ENCODE data around the gene MYH16.

The MYH16 gene

DNA sequence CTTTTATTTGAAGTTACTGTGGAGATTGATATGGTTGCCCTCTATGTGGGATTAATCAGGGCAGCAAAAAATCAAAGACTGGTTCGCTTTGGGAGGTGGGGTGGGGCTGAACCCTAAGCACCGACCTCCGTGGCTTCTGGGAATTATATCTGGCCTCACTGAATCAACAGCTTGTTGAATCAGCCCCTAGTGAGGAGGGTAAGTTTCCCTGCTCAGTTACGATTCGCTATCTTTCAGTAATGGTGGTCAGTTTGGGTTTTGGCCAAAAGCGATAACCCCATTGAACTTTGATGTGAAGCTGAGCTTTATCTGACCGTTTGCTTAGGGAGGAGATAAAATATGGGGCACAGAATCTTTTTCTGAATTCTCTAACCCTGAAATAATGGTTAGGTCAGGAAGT lies 36.5 kb downstream of the MYH16 start:
- Histone ChIP-seq H3K27me3 (replicated peaks; ENCODE audit: insufficient read depth, low read length) (no peaks in the 10 kb centered on the region), H3K9ac (ENCODE audit: low read length) (no peak overlapping the region), H3K4me1 (ENCODE audit: low read length) (peaks cover 4% of the 10 kb centered on the region; the same call in 1 of the 2 replicates), H3K9me3 (replicated peaks; ENCODE audit: insufficient read depth, low read length) (no peaks in the 10 kb centered on the region), H3K79me2 (ENCODE audit: low read length) (no peaks in the 10 kb centered on the region), H3K4me3 (ENCODE audit: low read length) (no peak overlapping the region), H3K9me2 (replicated peaks; ENCODE audit: insufficient read depth, low read length) (no peaks in the 10 kb centered on the region), H3F3A (ENCODE audit: insufficient read depth, low read length) (no peaks in the 10 kb centered on the region), H3K27ac (ENCODE audit: low read length) (no peak overlapping the region), H3K4me2 (ENCODE audit: low read depth, low read length) (no peak overlapping the region), H4K20me1 (ENCODE audit: insufficient read depth, low read length) (no peaks in the 10 kb centered on the region), H2AFZ (ENCODE audit: low read length) (no peak overlapping the region), H3K36me3 (replicated peaks; ENCODE audit: insufficient read depth, low read length) (no peaks in the 10 kb centered on the region)
- TF ChIP-seq EZH2 (optimal IDR thresholded peaks at IDR 0.05; ENCODE audit: low read depth, low read length) (no peak), EZH2phosphoT487 (IDR thresholded peaks at IDR 0.05; ENCODE audit: low read length) (no peak)
- TF ChIP-seq, protein P1, sequence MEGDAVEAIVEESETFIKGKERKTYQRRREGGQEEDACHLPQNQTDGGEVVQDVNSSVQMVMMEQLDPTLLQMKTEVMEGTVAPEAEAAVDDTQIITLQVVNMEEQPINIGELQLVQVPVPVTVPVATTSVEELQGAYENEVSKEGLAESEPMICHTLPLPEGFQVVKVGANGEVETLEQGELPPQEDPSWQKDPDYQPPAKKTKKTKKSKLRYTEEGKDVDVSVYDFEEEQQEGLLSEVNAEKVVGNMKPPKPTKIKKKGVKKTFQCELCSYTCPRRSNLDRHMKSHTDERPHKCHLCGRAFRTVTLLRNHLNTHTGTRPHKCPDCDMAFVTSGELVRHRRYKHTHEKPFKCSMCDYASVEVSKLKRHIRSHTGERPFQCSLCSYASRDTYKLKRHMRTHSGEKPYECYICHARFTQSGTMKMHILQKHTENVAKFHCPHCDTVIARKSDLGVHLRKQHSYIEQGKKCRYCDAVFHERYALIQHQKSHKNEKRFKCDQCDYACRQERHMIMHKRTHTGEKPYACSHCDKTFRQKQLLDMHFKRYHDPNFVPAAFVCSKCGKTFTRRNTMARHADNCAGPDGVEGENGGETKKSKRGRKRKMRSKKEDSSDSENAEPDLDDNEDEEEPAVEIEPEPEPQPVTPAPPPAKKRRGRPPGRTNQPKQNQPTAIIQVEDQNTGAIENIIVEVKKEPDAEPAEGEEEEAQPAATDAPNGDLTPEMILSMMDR (IDR thresholded peaks at IDR 0.05; ENCODE audit: low read length): no peak
- no peak for DNase-seq

GRCh38 chr7:99310004-99310403 lies 37.4 kb downstream of the MYH16 start:
- H2AFZ ChIP-seq (ENCODE audit: low read length): no peak overlapping the region
- no peak overlapping the region for H3K4me3 ChIP-seq (ENCODE audit: low read length)
- H3K4me2 ChIP-seq (ENCODE audit: low read depth, low read length): no peak overlapping the region
- no peaks in the 10 kb centered on the region for H3K79me2 ChIP-seq (ENCODE audit: low read length)
- H3K9me2 ChIP-seq (replicated peaks; ENCODE audit: insufficient read depth, low read length): no peaks in the 10 kb centered on the region
- no peaks in the 10 kb centered on the region for H3K36me3 ChIP-seq (replicated peaks; ENCODE audit: insufficient read depth, low read length)
- peaks cover 4% of the 10 kb centered on the region; the same call in 1 of the 2 replicates for H3K4me1 ChIP-seq (ENCODE audit: low read length)
- no peaks in the 10 kb centered on the region for H3K27me3 ChIP-seq (replicated peaks; ENCODE audit: insufficient read depth, low read length)
- H3F3A ChIP-seq (ENCODE audit: insufficient read depth, low read length): no peaks in the 10 kb centered on the region
- DNase-seq: no peak
- no peaks in the 10 kb centered on the region for H3K9me3 ChIP-seq (replicated peaks; ENCODE audit: insufficient read depth, low read length)
- H3K27ac ChIP-seq (ENCODE audit: low read length): no peak overlapping the region
- H4K20me1 ChIP-seq (ENCODE audit: insufficient read depth, low read length): no peaks in the 10 kb centered on the region
- H3K9ac ChIP-seq (ENCODE audit: low read length): no peak overlapping the region
- TF ChIP-seq, protein P1 (IDR thresholded peaks at IDR 0.05; ENCODE audit: low read length): no peak
- TF ChIP-seq EZH2 (optimal IDR thresholded peaks at IDR 0.05; ENCODE audit: low read depth, low read length) (no peak), EZH2phosphoT487 (IDR thresholded peaks at IDR 0.05; ENCODE audit: low read length) (no peak)

- DNase-seq: no peak
- Histone ChIP-seq H4K20me1 (ENCODE audit: insufficient read depth, low read length) (no peaks in the 10 kb centered on the region), H3F3A (ENCODE audit: insufficient read depth, low read length) (no peaks in the 10 kb centered on the region), H3K4me2 (ENCODE audit: low read depth, low read length) (no peak overlapping the region), H3K4me3 (ENCODE audit: low read length) (no peak overlapping the region), H3K9me3 (replicated peaks; ENCODE audit: insufficient read depth, low read length) (no peaks in the 10 kb centered on the region), H3K36me3 (replicated peaks; ENCODE audit: insufficient read depth, low read length) (no peaks in the 10 kb centered on the region), H3K9ac (ENCODE audit: low read length) (no peak overlapping the region), H3K9me2 (replicated peaks; ENCODE audit: insufficient read depth, low read length) (no peaks in the 10 kb centered on the region), H3K27me3 (replicated peaks; ENCODE audit: insufficient read depth, low read length) (no peaks in the 10 kb centered on the region), H3K27ac (ENCODE audit: low read length) (no peak overlapping the region), H3K79me2 (ENCODE audit: low read length) (no peaks in the 10 kb centered on the region), H3K4me1 (ENCODE audit: low read length) (peaks cover 4% of the 10 kb centered on the region; the same call in 1 of the 2 replicates), H2AFZ (ENCODE audit: low read length) (no peak overlapping the region)
- no peak for TF ChIP-seq EZH2 (optimal IDR thresholded peaks at IDR 0.05; ENCODE audit: low read depth, low read length)
Observed at GRCh38 chr7:99311702-99312101, 39.1 kb downstream of the MYH16 start.

DNA sequence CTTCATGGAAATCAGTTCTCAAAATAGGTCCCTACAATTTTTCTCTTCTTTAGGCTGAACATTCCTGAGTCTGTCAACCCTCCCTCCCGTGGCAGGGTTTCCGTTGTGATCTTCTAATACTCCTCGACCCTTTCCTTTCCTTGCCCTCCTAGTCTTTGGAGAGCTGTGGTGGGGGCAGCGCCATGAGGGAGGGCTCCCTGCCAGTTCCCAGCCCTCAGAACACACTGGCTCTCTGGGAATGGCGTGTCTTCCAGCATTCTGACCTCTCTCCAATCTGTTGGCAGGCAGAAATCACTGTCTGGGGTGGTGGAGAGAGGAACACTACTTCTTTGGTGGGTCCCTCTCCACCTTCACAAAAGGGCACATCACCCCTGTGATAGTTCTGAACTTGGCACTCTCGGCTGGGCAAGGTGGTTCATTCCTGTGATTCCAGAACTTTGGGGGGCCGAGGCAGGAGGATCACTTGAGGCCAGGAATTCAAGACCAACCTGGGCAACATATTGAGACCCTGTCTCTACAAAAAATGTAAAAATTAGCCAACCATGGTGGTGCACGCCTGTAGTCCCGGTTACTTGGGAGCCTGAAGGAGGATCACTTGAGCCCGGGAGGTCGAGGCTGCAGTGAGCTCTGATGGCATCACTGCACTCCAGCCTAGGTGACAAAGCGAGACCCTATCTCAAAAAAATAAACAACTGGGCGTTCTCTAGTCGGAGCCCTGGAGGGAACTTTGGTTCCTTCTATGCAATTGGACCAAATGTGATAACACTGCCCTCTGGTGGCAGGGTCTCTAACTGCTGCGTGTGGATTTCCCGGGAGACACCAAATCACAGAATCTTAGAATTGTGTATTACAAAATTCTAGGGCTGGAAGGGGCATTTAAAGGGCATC lies 39.9 kb downstream of the MYH16 start:
- Histone ChIP-seq H3K4me3 (ENCODE audit: low read length) (peak overlapping the region; percentile 59), H3K4me2 (ENCODE audit: low read depth, low read length) (peak overlapping the region; percentile 64)

More for the DNA sequence above, 39.9 kb downstream of the MYH16 start:
- no peaks in the 10 kb centered on the region for H3K79me2 ChIP-seq (ENCODE audit: low read length)
- H3K9ac ChIP-seq (ENCODE audit: low read length): peak overlapping the region; percentile 55; the same call in 1 of the 2 replicates
- H3F3A ChIP-seq (ENCODE audit: insufficient read depth, low read length): no peaks in the 10 kb centered on the region
- no peaks in the 10 kb centered on the region for H3K9me3 ChIP-seq (replicated peaks; ENCODE audit: insufficient read depth, low read length)
- no peaks in the 10 kb centered on the region for H4K20me1 ChIP-seq (ENCODE audit: insufficient read depth, low read length)
- no peaks in the 10 kb centered on the region for H3K36me3 ChIP-seq (replicated peaks; ENCODE audit: insufficient read depth, low read length)
- no peaks in the 10 kb centered on the region for H3K9me2 ChIP-seq (replicated peaks; ENCODE audit: insufficient read depth, low read length)
- TF ChIP-seq, protein P1 (IDR thresholded peaks at IDR 0.05; ENCODE audit: low read length): peak; percentile 89
- TF ChIP-seq EZH2 (optimal IDR thresholded peaks at IDR 0.05; ENCODE audit: low read depth, low read length) (no peak), EZH2phosphoT487 (IDR thresholded peaks at IDR 0.05; ENCODE audit: low read length) (no peak)
- no peaks in the 10 kb centered on the region for H3K27me3 ChIP-seq (replicated peaks; ENCODE audit: insufficient read depth, low read length)
- peak overlapping the region; percentile 81 for H2AFZ ChIP-seq (ENCODE audit: low read length)
- H3K4me1 ChIP-seq (ENCODE audit: low read length): peaks cover 4% of the 10 kb centered on the region; the same call in 1 of the 2 replicates
- peak; percentile 74 for DNase-seq
- no peak overlapping the region for H3K27ac ChIP-seq (ENCODE audit: low read length)
